ENCODE data around the gene NSUN2.

DNA sequence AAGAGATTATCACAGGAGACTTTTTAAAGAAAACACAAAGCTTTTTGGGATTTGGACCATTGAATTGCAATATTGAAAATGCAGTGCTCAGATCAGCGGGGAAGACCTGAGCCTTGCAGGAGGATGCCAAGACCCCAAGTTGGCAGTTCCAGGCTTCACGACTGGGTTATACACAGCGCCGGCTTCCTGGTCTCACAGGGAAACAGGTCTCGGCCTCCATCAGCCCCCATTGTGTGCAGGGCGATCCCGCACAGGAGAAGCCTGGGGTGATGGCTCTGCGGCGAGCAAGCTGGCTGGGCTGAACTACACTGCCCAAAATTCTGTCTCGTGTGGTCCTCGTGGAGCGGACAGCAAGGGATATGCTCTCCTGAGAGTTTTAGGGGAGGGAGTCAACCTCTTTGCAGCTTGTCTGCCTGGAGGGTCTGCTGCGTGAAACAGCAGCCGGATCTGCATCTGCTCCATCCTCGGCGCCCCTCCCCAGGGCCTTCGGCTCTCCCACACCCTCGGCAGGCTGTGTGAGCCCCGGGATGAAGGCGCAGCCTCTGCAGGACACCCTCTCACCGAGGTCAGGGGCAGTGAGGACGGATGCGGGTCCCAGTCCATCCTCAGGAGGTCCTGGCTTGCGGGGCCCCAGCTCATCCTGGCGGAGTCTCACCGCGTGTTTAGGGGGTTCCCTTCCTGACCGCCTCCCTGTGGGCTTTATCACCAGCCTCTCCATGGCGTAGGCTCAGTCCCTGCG lies 60.6 kb downstream of the NSUN2 start:
- TF ChIP-seq, protein P1, sequence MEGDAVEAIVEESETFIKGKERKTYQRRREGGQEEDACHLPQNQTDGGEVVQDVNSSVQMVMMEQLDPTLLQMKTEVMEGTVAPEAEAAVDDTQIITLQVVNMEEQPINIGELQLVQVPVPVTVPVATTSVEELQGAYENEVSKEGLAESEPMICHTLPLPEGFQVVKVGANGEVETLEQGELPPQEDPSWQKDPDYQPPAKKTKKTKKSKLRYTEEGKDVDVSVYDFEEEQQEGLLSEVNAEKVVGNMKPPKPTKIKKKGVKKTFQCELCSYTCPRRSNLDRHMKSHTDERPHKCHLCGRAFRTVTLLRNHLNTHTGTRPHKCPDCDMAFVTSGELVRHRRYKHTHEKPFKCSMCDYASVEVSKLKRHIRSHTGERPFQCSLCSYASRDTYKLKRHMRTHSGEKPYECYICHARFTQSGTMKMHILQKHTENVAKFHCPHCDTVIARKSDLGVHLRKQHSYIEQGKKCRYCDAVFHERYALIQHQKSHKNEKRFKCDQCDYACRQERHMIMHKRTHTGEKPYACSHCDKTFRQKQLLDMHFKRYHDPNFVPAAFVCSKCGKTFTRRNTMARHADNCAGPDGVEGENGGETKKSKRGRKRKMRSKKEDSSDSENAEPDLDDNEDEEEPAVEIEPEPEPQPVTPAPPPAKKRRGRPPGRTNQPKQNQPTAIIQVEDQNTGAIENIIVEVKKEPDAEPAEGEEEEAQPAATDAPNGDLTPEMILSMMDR (IDR thresholded peaks at IDR 0.05; ENCODE audit: low read length): no peak
- no peak for TF ChIP-seq EZH2phosphoT487 (IDR thresholded peaks at IDR 0.05; ENCODE audit: low read length)
